GM15510 (cell line): ENCODE data around the gene TPST2.

Source experiments
- POLR2A ChIP-seq: IDR thresholded peaks from 3 replicates; pipeline ENCODE4 v1.6.1; 2011; ENCODE audit warnings: borderline replicate concordance; ENCODE audit not compliant: insufficient read length; ENCODE audit errors: extremely low read depth

Gene TPST2

DNA sequence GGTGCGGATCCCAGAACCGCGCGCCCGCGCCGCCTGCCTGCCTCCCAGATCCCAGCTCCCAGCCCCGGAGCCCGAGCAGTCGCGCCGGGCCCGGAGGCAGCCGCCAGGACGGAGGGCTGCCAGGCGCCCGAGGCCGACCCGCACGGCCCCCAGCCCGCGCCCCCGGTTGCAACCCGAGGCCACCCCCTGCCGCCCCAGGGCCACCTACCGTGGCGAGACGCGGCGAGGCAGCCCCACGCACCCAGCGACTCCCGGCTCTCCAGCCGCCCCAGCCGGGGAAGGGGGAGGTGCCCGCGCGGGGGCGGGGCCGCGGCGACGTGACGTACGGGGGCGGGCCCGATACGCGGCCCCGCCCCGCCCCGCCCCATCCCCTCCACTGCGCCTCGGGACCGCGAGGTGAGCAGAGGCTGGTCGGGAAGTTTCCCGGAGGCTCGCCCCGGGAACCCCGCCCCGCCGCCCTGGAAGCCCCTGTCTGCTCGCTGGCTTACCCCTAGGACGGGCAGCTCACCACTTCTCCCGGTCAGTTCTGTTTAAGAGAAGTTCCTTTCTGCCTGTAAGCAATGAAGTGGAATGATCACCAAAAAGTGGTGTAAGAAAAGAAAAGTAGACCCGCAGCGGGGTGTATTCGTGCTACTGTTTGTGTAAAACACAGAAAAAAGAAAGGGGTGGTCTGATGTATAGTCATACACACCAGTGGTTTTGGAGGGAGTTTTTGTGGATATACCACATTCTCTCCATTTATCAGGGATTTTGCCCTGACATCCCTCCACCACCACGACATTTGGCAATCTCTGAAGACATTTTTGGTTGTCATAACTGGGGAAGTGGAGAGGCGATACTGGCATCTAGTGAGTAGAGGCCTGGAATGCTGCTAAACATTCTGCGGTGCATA, at the start of gene TPST2:
TPST2 (minus strand) TSS at position 288 of the 892 bp plus-strand sequence. CDS start 48,502 bp downstream, outside the sequence.
- TF ChIP-seq POLR2A: peak; percentile 81

DNA sequence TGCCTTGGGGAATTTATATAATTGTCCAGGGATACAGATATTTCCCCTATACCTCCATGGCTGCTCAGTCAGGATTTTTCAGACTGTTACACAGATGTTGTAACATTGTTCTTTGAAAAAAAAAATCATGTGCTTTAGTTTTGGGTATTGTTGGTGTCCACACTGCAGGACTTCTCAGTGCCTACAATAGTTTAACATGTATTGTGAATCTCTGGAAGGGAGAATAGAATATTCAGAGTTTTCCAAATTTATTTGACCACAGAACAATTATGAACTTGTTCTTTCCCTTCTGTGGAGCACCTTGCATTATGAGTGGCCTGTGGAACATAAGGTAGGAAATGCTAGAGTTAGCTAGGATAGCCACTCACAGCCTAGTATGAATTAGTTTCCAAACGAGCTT, 46.4 kb upstream of the TPST2 start:
- TF ChIP-seq POLR2A: no peak

DNA sequence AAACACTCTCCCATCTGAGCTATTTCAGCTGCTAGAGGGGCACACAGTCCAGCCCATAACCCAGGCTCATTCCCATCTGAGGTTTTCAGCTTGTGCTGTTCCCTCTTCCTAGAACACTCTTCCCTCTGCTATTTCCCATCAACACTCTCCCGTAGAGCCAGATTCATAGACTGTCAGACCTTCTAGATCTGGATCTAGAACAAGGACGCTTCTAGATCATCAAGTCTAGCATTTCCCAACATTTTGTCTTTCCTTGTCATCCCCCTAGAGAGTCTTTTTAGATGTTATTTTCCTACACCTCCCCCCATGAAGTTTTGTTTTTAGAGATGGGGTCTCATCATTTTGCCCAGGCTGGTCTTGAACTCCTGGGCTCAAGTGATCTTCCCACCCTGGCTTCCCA, 45.2 kb upstream of the TPST2 start:
- TF ChIP-seq POLR2A: no peak

DNA sequence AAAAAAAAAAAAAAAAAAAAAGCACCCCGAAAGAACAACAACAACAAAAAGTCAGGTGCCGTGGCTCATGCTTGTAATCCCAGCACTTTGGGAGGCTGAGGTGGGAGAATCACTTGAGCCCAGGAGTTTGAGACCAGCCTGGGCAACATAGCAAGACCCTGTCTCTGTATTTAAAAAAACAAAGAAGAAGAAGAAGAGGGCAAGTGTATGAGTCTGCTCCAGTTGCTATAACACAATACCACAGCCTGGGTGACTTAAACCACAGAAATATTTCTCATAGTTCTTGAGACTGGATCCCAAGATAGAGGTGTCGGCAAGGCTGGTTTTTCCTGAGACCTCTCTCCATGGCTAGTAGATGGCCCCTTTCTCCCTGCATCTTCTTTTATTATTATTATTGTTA, 44.3 kb upstream of the TPST2 start:
- no peak for TF ChIP-seq POLR2A

DNA sequence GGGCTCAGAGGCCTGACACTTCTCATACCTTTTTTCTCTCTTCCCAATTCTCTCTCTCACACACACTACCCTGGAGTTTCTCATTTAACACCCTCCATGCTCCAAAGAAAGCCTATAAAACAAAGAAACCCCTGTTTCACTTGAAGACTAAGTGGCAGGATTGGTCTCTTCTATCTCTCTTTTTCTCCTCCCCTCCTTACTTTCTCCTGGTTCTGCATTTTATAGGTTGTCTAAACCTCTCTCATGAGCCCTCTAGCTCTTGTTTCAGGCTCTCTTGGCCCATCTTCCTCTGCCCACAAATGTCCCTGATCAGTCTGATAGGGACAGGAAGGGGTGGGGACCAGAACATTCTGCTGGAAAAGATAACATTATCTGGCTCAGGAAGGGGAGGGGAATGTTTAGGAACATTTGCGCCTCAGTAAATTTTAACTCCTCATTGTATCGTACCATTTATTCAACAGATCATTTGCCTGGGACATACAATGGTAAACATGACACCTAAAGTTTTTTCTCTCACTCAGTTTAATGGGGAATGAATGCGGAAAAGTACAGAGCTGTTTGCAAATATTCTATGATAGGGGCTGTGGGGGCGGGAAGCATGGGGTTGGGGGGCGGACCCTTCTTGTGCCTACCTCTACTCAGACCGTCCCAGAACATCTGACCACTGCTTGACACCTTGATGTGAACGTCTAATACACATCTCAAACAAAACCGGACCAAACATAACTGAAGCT, 42.7 kb upstream of the TPST2 start:
- TF ChIP-seq POLR2A: no peak

DNA sequence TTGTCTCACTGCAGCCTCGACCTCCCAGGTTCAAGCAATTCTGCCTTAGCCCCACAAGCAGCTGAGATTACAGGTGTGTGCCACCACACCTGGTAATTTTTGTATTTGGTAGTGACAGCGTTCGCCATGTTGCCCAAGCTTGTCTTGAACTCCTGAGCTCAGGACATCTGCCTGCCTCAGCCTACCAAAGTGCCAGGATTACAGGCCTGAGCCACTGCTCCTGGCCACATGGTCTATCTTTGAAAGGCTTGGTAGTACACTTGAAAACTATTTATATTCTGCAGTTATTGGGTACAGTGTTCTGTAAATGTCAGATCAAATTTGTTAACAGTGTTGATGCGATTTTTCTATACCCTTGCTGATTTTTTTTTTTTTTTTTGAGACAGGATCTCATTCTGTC, 41.4 kb upstream of the TPST2 start:
- TF ChIP-seq POLR2A: no peak

DNA sequence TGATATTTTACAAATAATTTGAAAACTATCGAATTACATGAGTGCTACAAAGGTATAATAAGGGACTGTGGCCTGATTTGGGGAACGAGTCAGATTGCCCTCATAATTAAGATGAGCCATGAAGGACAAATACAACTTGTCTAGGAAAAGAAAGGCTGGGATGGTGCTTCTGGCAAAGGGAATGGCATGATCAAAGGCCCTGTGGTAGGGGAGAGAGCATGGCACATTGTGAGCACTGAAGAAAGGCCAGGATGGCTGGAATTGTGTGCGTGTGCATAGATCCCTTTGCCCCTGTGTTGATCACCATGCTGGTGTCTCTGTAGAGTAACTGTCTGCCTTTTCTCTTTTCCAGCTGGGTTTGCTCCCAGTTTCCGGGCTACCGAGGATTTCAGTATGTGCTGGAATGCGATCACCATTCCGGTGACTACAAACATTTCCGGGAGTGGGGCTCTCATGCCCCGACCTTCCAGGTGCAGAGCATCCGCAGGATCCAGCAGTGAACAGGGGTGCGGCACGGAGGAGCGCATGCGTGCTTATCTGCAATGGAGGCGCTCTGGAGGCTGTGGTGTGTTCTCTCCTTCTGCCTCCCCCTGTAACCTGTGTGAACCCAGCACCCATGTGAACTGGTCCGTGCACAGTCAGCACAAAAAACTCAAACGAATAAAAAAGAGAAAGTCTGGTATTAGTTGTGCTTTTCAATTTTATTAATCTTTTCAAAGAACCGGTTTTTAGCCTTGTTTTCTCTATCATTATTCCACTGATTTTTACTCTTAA, 40.2 kb upstream of the TPST2 start:
- no peak for TF ChIP-seq POLR2A

DNA sequence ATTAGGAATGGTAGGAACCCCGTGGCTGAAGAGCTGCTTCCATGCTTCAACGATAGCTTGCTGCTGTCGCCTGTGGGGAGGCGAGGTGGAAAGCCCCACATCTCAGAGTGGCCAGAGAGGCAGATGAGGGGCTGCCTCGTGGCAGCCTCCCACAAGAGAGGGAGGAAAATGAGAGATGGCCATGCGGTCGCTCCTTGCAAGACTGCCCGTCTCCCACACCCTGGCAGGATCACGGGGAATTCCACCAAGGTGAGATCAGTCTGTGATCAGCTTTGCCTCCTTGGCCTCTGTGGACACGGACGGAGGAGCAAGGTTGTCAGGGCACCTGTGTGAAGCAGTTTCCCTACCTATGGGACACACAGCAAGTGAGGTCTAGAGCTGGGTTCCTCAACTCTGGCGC, 34.9 kb upstream of the TPST2 start:
- no peak for TF ChIP-seq POLR2A

DNA sequence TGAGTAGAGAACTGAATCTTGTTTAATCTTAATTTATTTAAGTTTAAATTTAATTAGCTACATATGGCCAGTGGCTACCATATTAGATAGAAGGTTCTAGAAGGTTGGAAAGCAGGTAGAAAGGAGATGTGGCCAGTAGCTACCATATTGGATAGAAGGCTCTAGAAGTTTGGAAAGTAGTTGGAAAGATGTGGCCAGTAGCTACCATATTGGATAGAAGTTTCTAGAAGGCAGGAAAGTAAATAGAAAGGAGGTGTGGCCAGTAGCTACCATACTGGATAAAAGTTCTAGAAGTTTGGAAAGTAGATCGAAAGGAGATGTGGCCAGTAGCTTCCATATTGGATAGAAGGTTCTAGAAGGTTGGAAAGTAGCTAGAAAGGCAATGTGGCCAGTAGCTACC, 34.1 kb upstream of the TPST2 start:
- no peak for TF ChIP-seq POLR2A

DNA sequence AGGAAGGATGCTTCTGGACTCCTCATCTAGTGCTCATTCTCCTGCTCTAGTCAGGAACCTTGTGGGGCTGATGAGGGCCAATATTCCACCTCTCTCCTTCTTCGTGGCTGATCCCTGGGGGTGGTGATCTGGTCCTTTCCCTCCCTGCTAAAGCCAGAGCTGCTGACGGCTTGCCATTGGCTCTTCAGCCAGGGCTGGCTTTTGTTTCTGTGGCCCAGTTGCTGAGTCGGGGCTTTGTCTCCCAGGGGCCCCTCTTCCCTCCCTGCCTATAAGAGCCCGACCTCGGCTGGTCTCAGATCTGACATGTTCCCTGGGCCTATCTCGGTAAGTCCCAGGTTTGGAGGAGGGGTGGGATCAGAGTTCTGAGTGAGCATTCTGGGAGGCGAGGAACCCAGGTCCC, 31.7 kb upstream of the TPST2 start, which contains the start of gene CRYBA4:
CRYBA4 (plus strand) TSS at position 301 of the 400 bp plus-strand sequence. CDS start 634 bp downstream, outside the sequence.
- TF ChIP-seq POLR2A: no peak

DNA sequence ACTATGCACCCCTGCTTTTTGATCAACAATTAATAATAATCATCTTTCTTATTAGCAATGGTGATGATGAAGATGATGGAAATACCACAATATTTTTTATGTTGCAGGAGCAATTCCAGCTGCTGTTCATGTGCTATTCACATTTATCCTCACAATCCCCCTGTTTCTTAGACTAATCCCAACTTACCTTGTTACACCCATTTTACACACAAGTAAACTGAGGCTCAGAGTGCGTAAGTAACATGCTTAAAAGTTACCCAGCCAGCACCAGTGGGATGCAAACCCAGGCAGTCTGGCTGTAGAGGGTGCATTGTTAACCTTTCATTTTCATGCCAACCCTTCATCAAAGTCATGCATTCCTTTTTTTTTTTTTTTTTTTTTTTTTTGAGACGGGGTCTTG, 30.3 kb upstream of the TPST2 start:
- no peak for TF ChIP-seq POLR2A

DNA sequence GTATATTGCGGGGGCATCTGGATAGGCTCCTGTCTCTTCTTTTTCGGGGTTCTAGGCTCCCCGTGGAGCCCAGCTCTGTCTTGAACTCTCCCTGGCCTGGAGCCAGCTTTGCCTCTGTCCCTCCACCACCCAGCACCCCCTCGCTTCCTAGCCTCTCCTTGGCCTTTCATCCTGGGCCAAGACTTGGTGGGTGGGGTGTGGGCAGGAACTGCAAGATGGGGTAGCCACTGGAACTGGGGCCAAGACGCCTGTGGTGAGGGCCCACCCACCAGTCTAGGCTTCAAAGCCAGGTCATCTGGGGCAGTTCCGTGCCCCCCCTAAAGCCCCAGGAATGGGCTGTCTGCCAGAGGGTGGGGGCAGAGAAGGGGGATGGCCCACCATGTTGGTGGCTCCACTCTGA, 29.6 kb upstream of the TPST2 start:
- no peak for TF ChIP-seq POLR2A

DNA sequence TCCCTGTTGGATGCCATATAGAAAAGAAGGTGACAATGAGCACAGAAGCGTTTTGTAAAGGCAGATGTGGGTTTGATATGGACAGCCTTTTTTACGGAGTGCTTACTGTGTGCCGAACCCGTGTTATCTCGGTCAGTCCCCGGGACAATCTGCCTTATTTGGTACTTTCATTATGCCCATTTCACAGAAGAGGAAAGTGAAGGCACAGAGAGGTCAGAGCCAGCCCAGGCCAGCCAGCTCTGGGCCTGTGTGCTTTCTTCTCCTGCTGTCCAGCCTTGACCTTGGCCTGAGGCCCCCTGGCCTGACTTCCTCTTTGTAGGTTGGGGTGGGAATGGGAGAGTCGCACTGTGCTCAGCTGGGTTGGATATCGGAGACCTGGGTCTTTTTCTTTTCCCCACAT, 28.5 kb upstream of the TPST2 start:
- no peak for TF ChIP-seq POLR2A

DNA sequence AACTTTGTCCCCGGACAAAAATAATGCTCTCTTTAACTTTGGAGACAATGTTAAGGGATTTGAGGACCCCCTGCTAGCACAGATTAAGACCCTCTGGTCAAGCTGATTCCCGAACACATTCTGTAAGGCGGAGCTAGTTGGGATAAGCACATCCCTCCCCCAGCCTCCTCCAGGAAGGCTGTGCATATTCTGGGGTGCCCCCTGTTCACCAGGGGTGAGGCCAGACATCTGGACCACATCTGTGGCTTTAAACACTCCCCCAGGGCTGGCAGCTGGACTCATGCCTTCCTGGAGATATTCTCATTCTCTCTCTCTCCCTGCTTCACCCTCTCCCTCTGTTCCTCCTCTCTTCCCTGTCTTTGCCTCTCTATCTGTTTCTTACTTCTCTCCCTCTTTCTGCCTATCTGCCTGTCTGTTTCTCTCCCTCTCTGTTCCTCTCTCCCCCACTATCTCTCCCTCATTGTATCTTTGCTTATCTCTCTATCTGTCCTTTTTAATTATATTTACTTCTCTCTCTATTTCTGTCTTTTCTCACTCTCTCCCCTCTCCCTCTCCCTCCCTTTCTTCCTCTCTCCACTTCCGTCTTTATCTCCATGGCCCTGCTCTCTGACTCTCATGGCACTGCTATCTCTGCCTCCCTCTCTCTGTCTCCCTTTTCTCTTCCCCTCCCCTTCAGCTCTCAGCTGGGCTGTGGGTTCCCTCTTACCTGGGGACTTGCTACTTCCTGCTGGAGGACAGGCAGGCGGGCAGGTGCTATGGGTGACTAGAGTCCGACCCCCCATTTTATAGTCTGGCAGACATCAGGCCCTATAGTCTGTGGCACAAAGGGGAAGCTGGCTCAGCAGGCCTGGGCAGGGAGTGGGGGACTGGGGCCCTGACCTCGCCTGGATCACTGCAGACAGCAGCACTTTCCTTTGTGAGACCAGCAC, 27.6 kb upstream of the TPST2 start, which contains the start of gene CRYBB1:
CRYBB1 (minus strand) TSS at position 757 of the 929 bp plus-strand sequence. CDS start 1,708 bp downstream, outside the sequence.
- no peak for TF ChIP-seq POLR2A
